IPS DF 4.7 (cell line): ENCODE results near the gene LCN6.
"Not testable (repeated sequence)": the region's sequence is repeated elsewhere in the genome, so short reads cannot be mapped to it uniquely, and the experiment has no call there.

Experiments
- DNase-seq: peaks from one replicate; pipeline ENCODE4 v3.0.0-alpha.2; 2013; ENCODE audit warnings: low spot score; ENCODE audit errors: extremely low read depth

LCN6 gene

GRCh38 chr9:136711219-136711648, 37.1 kb downstream of the LCN6 start:
- DNase-seq, result not testable (repeated sequence)

- no peak for DNase-seq
Observed at GRCh38 chr9:136710543-136710942, 37.8 kb downstream of the LCN6 start.

DNA sequence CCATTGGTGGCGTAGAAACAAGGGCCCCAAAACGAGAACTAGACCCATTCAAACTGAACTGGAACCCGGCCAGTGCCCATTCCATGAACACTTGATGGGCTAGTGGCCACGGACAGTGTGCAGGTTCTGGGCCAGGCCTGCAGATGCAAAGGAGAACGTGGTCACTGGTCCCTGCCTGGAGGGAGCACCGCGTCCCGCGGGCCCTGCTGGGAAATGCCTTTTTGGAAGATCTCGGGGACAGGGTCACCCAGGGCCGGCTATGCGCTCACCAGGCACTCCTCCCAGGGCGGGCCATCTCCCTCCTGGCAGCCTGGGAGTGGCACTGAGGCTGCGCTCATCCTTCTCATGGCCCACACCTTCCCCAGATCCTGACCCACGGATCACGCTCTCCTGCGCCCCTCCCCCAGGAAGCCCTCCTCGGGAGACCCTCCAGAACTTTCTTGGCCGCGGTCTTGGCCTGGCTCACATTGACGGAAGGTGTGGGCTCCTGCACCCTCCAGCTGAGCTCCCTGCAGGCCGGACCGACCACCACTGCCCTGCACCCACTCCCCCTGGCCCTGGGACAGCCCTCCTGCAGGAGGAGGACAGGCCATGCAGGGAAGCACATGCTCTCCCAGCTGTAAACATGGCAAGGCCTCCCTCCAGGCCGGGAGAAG, 38.7 kb downstream of the LCN6 start:
- no peak for DNase-seq

- DNase-seq, result no peak
Observed at GRCh38 chr9:136707849-136708517, 40.3 kb downstream of the LCN6 start.

- DNase-seq, result no peak
Observed at GRCh38 chr9:136707011-136707410, 41.3 kb downstream of the LCN6 start.

DNA sequence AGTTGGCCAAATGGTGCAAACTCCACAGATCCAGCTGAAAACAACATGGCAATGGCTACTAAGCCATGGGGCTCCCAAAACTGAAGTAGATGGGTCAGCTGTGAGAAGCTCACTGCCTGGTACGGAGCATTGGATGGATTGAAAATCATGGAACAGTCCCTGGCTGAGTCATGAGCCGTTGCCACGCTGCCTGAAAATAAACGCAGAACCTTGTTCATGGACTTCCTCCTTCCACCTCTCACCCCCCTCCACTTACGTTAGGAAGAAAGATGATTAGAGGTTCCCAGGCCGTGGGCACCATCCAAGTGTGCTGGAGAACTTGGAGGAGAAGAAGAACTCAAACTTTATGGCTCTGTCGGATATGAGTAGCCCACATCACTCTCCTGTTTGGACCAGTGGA, 42.8 kb downstream of the LCN6 start:
- DNase-seq, result no peak

GRCh38 chr9:136704741-136705140, 43.6 kb downstream of the LCN6 start:
- not testable (repeated sequence) for DNase-seq

DNA sequence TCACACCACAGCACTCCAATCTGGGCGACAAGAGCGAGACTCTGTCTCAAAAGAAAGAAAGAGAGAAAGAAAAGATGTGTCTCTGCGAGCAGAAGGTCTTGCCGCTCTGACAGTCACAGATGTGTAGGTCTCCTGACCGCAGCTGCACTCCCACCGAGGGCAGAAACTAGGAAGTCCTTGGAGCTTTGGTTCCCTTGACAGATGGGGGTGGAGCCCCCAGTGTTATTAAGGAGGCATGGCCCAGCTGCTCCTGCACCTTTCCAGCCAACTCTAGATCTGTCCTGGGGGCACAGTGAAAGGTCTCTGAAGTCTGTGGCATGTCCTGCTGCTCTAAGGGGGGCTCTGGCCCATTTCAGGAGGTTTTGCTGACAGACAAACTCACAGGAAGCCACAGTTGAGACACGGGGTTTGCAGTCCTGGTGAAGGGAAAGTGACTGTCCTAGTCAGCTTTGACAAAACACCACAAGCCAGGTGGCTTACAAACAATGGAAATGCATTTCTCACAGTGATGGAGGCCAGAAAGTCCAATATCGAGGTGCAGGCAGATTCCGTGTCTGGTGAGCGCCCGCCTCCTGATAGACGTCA, 45.0 kb downstream of the LCN6 start:
- no peak for DNase-seq

- no peak for DNase-seq
Observed at GRCh38 chr9:136701668-136702053, 46.7 kb downstream of the LCN6 start.

GRCh38 chr9:136700959-136701667, 47.2 kb downstream of the LCN6 start:
- no peak for DNase-seq

GRCh38 chr9:136700304-136700703, 48.0 kb downstream of the LCN6 start:
- no peak for DNase-seq

DNA sequence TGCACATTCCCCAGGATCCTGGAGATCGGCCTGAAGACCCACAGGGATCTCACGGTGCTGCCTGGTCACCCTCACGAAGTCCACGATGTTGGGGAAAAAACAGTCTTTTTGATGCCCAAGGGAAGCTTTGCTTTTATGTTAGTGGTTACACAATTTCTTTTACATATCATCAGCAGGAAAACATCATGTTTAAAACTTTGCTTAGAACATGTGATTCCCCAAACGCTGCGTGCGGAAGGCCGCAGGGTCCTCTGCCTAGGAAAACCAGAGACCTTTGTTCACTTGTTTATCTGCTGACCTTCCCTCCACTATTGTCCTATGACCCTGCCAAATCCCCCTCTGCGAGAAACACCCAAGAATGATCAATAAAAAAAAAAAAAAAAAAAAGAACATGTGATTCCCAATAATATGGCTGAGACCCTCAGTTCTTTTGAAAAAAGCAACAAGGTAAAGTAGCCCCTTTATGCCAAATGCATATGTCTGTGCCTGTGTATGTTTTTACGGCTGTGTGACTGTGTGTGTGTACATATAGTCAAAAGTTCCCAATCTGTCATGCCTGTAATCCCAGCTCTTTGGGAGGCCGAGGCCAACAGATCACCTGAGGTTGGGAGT, 49.6 kb downstream of the LCN6 start:
- no peak for DNase-seq

DNA sequence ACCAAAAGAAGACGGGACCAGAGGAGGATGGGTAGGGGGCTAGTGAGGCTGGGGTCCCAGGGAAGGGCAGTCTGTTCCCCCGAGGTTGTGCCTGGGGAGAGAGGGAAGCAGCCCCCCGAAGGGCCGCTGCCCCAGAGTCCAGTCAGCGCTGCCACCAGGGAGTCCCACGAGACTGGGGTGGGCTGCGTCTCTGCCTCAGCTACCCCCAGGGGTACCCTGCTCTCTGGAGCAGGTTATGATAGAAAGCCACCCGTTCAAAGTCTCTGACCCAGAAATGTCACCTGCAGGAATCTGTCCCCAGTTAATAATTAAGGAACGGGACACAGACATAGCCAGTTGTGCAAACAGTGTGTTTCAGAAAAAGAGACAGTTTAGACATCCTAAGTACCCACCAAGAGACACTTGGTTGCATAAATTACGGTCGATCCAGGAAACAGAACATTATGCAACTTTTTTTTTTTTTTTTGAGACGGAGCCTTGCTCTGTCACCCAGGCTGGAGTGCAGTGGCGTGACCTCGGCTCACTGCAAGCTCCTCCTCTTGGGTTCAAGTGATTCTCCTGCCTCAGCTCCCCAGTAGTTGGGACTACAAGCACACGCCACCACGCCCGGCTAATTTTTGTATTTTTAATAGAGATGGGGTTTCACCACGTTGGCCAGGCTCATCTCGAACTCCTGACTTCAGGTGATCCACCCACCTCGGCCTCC, 50.4 kb downstream of the LCN6 start:
- DNase-seq, result no peak

DNA sequence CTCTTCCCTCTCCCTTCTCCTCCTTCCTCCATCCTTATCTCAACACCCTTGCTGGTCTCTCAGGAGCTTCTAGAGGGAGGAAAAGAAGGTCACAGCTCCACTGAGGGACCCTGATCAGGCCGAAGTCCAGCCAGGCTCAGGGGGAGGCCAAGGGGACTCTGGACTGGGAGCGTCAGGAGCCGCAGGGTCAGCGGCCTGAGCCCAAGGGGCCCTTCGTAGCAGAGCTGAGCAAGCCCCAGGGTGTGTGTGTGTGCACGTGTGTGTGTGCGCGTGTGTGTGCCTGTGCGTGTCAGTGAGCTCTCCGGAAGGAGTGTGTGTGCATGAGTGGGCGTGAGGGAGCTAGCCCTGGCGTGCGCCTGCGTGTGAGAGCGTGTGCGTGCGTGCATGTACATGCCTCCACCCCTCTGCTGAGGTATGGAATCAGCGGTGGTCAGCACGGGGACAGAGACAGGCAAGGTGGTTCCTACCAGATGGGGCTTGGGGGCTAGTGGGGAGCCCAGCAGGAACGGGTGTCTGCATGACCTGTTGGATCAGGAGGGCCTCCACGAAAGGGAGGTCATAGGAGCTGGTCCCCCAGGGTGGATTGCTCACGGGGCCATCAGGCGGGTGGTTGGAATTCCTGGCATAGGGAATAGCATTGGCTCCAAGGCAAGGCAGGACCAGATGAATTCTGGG, 51.0 kb downstream of the LCN6 start:
- no peak for DNase-seq

GRCh38 chr9:136696502-136696901, 51.8 kb downstream of the LCN6 start:
- no peak for DNase-seq

DNA sequence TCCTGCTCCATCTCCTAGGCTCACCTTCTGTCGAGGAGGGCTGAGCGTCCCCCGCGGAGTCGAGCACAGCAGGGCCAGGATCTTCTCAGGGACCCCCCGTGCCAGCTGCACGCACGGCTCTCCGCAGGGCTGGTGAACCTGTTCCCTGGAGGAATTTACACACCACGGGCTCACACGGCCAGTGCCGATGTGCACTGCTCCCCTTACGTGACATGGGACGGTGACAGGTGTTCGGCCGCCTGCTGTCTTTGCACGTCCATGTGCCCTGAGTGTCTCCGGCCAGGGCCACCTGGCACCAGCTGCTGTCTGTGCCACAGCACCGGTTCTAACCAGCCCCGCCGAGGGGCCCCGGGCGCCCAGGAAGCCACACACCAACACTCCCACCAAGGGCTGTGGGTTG, 52.4 kb downstream of the LCN6 start:
- DNase-seq, result no peak

GRCh38 chr9:136695435-136695895, 52.9 kb downstream of the LCN6 start:
- no peak for DNase-seq

GRCh38 chr9:136694872-136695247, 53.5 kb downstream of the LCN6 start:
- DNase-seq, result no peak

GRCh38 chr9:136694163-136694871, 54.0 kb downstream of the LCN6 start:
- DNase-seq, result no peak
